PC-9 (cell line): ENCODE measurements around the gene AUTS2.

Source experiments
- CTCF ChIP-seq: fragments of 200-600 bp; sonication (generic); conservative IDR thresholded peaks from 2 replicates; pipeline ENCODE4 v1.6.1; 2017; ENCODE audit warnings: mixed run types, antibody characterized with exemption, mild to moderate bottlenecking, moderate library complexity
- EZH2 ChIP-seq: fragments of 200-600 bp; sonication (generic); IDR thresholded peaks from 2 replicates; pipeline ENCODE4 v1.8.0; 2017; ENCODE audit warnings: antibody characterized with exemption, low read depth

GRCh38 chr7:69756235-69756634, 158.0 kb downstream of the AUTS2 start:
- no peak for TF ChIP-seq CTCF
- TF ChIP-seq EZH2 = no peak
